ENCODE data around the gene FOXP1. TPM values are rescaled to one million over a fixed set of nuclear protein-coding genes. Genes with fewer than 3 reads are reported as not detected.

Gene FOXP1
- total and polyA plus RNA-seq, 2 experiments from 2014 or later = 76.8 to 99.8 TPM

DNA sequence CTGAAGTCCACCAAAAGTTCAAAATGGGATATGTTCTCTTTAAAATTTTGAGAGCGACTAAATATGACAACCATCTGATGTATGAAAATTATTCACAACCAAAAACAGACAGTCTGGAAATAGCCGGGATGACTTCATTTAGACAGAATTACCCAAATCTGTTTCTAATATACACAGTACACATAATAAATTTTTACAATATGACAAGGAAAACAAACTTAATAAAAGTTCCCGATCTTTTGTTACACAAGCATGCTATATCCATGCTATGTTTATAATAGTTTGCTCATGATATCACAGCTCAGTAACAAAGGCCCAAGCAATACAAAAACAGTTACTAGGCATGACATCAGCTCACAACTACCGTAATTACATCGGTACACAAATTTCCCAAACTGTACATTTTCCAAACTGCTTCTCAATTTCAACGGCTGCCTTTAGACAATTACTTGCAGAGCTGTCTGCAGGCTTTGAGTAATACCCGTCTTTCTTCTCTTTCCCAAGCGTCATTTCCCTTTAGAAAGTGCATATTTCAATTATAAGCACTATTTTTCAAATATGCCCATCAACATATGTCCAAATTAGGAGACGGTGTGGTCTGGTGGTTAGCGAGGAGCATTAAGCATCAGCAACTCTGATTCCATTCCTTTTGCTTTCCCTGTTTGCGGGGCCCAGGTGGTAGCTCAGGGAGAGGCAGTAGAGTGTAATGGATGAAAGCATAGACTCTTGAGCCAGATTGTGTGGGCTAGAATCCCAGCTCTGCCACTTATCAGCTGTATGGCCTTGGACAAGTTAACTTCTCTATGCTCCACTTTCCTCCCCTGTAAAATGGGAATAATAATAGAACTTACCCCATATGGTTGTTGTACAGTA, 481.2 kb downstream of the FOXP1 start:
- 54% methylated on average over 11 of the region's 11 CpGs for WGBS (ENCODE audit: low lambda C conversion rate, missing lambda C conversion rate)
- DNase-seq (ENCODE audit: low spot score) = peak; percentile 44
- Histone ChIP-seq H3K4me2 (peak overlapping the region; percentile 23), H3K9me3 (ENCODE audit: low read depth) (no peaks in the 10 kb centered on the region), H3K27me3 (no peaks in the 10 kb centered on the region), H3K4me3 (no peak overlapping the region), H2AFZ (no peak overlapping the region), H3K79me2 (peaks cover 87% of the 10 kb centered on the region), H3K27ac (peak overlapping the region; percentile 67), H3K4me1 (ENCODE audit: insufficient read depth) (peaks cover 25% of the 10 kb centered on the region), H3K9me2 (replicated peaks; ENCODE audit: insufficient read depth) (no peaks in the 10 kb centered on the region), H3K36me3 (replicated peaks; ENCODE audit: insufficient read depth, low read depth) (no peaks in the 10 kb centered on the region), H4K20me1 (ENCODE audit: insufficient read depth, poor library complexity, severe bottlenecking) (no peaks in the 10 kb centered on the region)
- TF ChIP-seq, protein P1, sequence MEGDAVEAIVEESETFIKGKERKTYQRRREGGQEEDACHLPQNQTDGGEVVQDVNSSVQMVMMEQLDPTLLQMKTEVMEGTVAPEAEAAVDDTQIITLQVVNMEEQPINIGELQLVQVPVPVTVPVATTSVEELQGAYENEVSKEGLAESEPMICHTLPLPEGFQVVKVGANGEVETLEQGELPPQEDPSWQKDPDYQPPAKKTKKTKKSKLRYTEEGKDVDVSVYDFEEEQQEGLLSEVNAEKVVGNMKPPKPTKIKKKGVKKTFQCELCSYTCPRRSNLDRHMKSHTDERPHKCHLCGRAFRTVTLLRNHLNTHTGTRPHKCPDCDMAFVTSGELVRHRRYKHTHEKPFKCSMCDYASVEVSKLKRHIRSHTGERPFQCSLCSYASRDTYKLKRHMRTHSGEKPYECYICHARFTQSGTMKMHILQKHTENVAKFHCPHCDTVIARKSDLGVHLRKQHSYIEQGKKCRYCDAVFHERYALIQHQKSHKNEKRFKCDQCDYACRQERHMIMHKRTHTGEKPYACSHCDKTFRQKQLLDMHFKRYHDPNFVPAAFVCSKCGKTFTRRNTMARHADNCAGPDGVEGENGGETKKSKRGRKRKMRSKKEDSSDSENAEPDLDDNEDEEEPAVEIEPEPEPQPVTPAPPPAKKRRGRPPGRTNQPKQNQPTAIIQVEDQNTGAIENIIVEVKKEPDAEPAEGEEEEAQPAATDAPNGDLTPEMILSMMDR (IDR thresholded peaks at IDR 0.05; ENCODE audit: poor library complexity) = no peak
- peak; percentile 63 for TF ChIP-seq EZH2phosphoT487 (IDR thresholded peaks at IDR 0.05; ENCODE audit: low read depth, severe bottlenecking, unreplicated experiment)
- TF ChIP-seq EZH2 (IDR thresholded peaks at IDR 0.05; ENCODE audit: borderline replicate concordance) = no peak

DNA sequence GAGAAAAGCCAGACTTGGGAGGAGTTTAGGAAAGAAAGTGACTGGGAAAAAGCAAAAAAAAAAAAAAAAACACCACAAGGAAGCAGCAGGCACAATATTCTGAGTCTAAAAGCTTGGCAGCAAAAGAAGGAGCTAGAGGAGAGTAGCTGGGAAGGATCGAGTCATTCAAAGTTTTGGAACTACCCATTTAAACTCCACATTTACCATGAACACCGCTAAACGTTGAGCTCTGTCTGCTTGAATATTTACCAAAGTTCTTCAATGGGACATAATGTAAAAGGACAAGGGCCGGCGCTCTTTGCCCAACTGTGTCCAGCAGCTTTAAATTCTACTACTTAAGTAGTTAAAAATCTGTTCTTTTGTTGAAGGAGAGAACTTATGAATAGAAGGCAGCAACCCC, 481.9 kb downstream of the FOXP1 start:
- no peaks in the 10 kb centered on the region for H3K9me2 ChIP-seq (replicated peaks; ENCODE audit: insufficient read depth)
- no peaks in the 10 kb centered on the region for H3K27me3 ChIP-seq
- no peak overlapping the region for H3K4me3 ChIP-seq
- WGBS (ENCODE audit: low lambda C conversion rate, missing lambda C conversion rate) = 76% methylated on average over 5 of the region's 5 CpGs
- peaks cover 87% of the 10 kb centered on the region for H3K79me2 ChIP-seq
- no peak for DNase-seq (ENCODE audit: low spot score)
- no peaks in the 10 kb centered on the region for H3K9me3 ChIP-seq (ENCODE audit: low read depth)
- no peaks in the 10 kb centered on the region for H3K36me3 ChIP-seq (replicated peaks; ENCODE audit: insufficient read depth, low read depth)
- no peak overlapping the region for H2AFZ ChIP-seq
- H3K4me1 ChIP-seq (ENCODE audit: insufficient read depth) = peaks cover 25% of the 10 kb centered on the region
- H4K20me1 ChIP-seq (ENCODE audit: insufficient read depth, poor library complexity, severe bottlenecking) = no peaks in the 10 kb centered on the region
- peak overlapping the region; percentile 63 for H3K27ac ChIP-seq
- no peak overlapping the region for H3K4me2 ChIP-seq
- TF ChIP-seq EZH2phosphoT487 (IDR thresholded peaks at IDR 0.05; ENCODE audit: low read depth, severe bottlenecking, unreplicated experiment) (no peak), EZH2 (IDR thresholded peaks at IDR 0.05; ENCODE audit: borderline replicate concordance) (no peak)
- TF ChIP-seq, protein P1 (IDR thresholded peaks at IDR 0.05; ENCODE audit: poor library complexity) = no peak

DNA sequence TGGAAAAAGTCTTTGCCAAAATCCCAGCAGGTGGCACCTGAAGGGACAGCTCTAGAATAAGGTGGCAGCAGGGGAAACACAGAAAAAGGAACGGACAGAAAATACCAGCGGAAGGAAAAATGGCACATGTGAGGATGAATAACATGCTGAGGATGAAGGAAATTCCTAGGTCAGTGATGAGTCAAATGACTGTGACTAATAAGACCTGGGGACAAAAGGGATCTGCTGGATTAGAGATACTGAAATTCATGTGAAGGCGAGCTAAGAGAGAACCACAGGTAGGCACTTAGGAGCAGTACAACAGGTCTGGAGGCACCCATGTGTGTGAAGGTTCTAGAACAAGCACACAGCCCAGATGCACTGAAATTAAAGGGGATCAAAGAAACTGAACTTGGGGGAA, 482.5 kb downstream of the FOXP1 start:
- H2AFZ ChIP-seq = no peak overlapping the region
- H3K9me2 ChIP-seq (replicated peaks; ENCODE audit: insufficient read depth) = no peaks in the 10 kb centered on the region
- H3K36me3 ChIP-seq (replicated peaks; ENCODE audit: insufficient read depth, low read depth) = no peaks in the 10 kb centered on the region
- H3K4me3 ChIP-seq = no peak overlapping the region
- peaks cover 84% of the 10 kb centered on the region for H3K79me2 ChIP-seq
- no peaks in the 10 kb centered on the region for H4K20me1 ChIP-seq (ENCODE audit: insufficient read depth, poor library complexity, severe bottlenecking)
- no peak overlapping the region for H3K4me2 ChIP-seq
- 90% methylated on average over 3 of the region's 3 CpGs for WGBS (ENCODE audit: low lambda C conversion rate, missing lambda C conversion rate)
- TF ChIP-seq EZH2 (IDR thresholded peaks at IDR 0.05; ENCODE audit: borderline replicate concordance) (no peak), EZH2phosphoT487 (IDR thresholded peaks at IDR 0.05; ENCODE audit: low read depth, severe bottlenecking, unreplicated experiment) (no peak)
- TF ChIP-seq, protein P1 (IDR thresholded peaks at IDR 0.05; ENCODE audit: poor library complexity) = no peak
- peak overlapping the region; percentile 63 for H3K27ac ChIP-seq
- H3K4me1 ChIP-seq (ENCODE audit: insufficient read depth) = peaks cover 25% of the 10 kb centered on the region
- no peaks in the 10 kb centered on the region for H3K27me3 ChIP-seq
- no peaks in the 10 kb centered on the region for H3K9me3 ChIP-seq (ENCODE audit: low read depth)
- no peak for DNase-seq (ENCODE audit: low spot score)
